Activated T-helper 1 cell treated with anti-CD3 and anti-CD28 coated beads, Interleukin-2, amount 50 U/mL, for 16 hours (primary cell): ENCODE measurements around the gene LSS.
"Not testable (repeated sequence)": the region's sequence is repeated elsewhere in the genome, so short reads cannot be mapped to it uniquely, and the experiment has no call there.

ENCODE experiments used
- DNase-seq, 2 donors: peaks; one replicate each; pipeline ENCODE4 v3.0.0-alpha.2; 2020; ENCODE audit warnings: low read depth in 1 of 2, low spot score in 1 of 2

The LSS gene

GRCh38 chr21:46171996-46172862 is 56.3 kb downstream of the LSS start:
- no peak for DNase-seq

DNA sequence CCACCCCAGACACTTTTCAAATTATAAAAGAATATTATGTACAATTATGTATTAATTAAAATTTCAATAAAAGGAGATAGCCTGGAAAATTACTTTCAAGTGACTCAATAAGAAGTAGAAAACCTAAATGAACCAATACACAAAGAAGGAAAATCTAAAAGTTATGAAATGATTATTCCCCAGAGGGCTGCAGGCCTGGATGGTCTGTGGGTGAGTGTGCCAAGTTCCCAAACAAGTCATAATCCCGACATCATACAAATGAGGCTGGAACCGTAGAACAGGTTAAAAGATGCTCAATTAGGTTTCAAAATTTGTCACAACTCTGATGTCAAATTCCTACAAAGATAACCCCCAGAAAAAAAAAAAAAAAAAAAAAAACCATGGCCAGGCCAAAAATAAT is 57.0 kb downstream of the LSS start:
- no peak for DNase-seq

DNA sequence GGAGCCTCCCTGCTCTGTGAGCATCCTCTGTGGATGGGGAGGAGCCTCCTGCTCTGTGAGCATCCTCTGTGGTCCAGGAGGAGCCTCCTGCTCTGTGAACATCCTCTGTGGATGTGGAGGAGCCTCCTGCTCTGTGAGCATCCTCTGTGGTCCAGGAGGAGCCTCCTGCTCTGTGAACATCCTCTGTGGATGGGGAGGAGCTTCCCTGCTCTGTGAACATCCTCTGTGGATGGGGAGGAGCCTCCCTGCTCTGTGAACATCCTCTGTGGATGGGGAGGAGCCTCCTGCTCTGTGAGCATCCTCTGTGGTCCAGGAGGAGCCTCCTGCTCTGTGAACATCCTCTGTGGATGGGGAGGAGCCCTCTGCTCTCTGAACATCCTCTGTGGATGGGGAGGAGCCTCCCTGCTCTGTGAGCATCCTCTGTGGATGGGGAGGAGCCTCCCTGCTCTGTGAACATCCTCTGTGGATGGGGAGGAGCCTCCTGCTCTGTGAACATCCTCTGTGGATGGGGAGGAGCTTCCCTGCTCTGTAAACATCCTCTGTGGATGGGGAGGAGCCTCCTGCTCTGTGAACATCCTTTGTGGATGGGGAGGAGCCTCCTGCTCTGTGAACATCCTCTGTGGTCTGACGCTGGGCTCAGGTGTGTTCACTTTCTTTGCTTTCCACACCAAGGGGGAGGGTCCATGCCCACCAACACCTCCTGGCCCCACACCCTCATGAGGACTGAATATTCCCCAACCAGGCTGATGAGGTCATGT is 58.0 kb downstream of the LSS start:
- not testable (repeated sequence) for DNase-seq

- no peak for DNase-seq
These were observed 59.8 kb downstream of the LSS start for GRCh38 chr21:46168659-46169386.

- no peak for DNase-seq
These were observed 60.3 kb downstream of the LSS start for GRCh38 chr21:46168238-46168637.

GRCh38 chr21:46165098-46165497 is 63.5 kb downstream of the LSS start:
- no peak for DNase-seq

DNA sequence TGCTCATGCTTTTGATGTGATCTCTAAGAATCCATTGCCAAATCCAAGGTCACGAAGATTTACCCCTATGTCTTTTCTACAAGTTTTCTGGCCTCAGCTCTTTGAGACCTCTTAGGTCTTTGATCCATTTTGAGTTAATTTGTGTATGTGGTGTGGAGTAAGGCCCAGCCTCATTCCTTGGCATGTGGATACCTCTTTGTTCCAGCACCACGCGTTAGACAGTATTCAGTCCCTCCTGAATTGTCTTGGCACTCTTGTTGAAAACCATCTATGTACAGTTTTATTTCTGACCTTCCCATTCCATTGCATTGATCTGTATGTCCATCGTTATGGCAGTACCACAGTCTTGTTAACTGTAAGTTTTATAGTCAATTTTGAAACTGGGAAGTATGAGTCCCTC is 65.2 kb downstream of the LSS start:
- DNase-seq, result no peak

- DNase-seq, result no peak
These were observed 66.7 kb downstream of the LSS start for GRCh38 chr21:46161633-46162592.

GRCh38 chr21:46160907-46161632 is 67.5 kb downstream of the LSS start:
- peak in 1 of 2 donors; percentile 3 for DNase-seq

DNA sequence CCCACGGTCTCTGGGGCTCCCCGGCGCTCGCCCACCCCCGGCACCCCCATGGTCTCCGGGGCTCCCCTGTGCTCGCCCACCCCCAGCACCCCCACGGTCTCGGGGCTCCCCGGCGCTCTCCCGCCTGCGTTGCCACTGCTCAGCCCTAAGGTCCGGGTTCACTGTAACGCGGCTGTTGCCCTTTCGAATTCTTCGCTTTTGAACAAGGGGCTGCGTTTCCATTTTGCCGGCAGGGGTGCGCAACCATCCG is 68.0 kb downstream of the LSS start:
- peak in 1 of 2 donors; percentile 2 for DNase-seq

- peak in 1 of 2 donors; percentile 2 for DNase-seq
These were observed 68.5 kb downstream of the LSS start for GRCh38 chr21:46159841-46160656.

DNA sequence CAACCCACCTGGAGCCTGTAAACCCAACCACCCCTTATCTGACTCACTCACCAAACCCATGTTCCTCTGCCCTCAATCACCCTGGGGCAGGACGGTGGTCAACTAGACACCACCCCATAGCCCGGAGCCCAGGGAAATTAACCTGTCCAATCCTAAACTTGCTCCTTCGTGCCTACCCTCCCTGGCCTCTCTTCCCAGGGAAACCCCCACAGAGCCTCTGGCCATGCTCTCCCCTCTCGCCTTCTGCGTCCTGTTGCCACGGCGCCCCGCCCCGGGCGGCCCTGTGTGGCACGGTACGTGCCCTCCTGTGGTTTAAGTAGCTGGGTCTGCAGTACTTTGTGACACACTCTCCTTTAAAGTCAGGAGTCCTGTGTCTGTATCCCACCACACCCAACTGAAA is 69.2 kb downstream of the LSS start:
- DNase-seq, result peak in 1 of 2 donors; percentile 1

DNA sequence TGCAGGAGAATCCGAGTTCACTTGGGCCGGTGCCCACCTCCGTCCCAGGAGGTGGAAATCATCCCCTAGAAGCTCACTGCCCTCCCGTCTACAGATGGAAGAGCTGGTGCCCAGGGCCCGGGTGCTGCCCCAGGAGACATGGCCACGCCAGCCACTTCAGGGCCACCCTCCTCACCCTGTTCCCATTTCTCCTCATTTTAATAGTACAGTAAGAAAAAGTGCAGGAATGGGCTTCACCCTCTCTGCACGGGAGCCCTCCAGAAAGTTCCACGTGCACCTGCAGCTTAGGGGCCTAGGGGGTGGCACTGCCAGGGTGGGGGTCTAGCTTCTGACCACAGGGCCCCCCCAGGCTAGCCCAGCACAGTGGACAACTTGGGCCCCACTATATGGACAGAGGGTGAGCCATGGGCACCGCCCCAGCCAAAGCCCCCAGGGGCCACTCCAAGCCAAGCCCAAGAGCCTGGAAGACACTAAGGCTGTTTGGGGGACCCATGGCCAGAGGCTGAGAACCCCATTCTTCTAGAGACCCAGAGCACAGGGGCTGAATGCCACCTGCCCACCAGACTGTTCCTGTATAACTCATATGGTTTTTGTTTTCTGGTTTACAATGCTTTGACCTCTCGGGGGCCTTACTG is 69.8 kb downstream of the LSS start:
- DNase-seq, result peak in 1 of 2 donors; percentile 1

- DNase-seq, result peak in 1 of 2 donors; percentile 0
These were observed 70.6 kb downstream of the LSS start for GRCh38 chr21:46157987-46158451.

GRCh38 chr21:46157396-46157986 is 71.1 kb downstream of the LSS start:
- no peak for DNase-seq

DNA sequence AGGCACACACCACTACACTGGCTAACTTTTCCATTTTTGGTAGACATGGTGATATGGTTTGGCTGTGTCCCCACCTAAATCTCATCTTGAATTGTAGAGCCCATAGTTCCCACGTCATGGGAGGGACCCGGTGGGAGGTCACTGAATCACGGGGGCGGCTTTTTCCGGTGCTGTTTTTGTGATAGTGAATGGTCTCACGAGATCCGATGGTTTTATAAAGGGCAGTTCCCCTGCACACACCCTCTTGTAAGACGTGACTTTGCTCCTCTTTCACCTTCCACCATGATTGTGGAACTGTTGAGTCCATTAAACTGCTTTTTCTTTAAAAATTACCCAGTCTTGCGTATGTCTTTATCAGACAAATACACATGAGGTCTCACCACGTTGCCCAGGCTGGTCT is 71.9 kb downstream of the LSS start:
- no peak for DNase-seq

GRCh38 chr21:46156378-46156645 is 72.3 kb downstream of the LSS start:
- no peak for DNase-seq
